ENCODE measurements around the gene CGNL1. TPM values are rescaled to one million over a fixed set of nuclear protein-coding genes. Genes with fewer than 3 reads are reported as not detected.
A peak's percentile ranks its signal among the peaks of the same experiment; 100 is the strongest.

Gene CGNL1
- polyA plus RNA-seq, 1 of the 3 experiments (the other 2 are of a cell fraction), result 0.23 TPM

- Histone ChIP-seq H3K4me1 (ENCODE audit: control insufficient read depth in 1 of 2, insufficient read depth in 2 of 2, low read depth in 1 of 2, low read length in 1 of 2) (peaks cover 0 to 14% of the 10 kb centered on the region in 2 experiments; a peak in 1 of 4 replicates), H3K27ac (ENCODE audit: low read depth in 2 of 2, low read length in 1 of 2) (no peak overlapping the region), H3K27me3 (ENCODE audit: insufficient read depth) (no peaks in the 10 kb centered on the region), H3K79me2 (ENCODE audit: insufficient read depth) (no peaks in the 10 kb centered on the region), H2AFZ (ENCODE audit: low read depth) (no peak overlapping the region), H3F3A (replicated peaks; ENCODE audit: insufficient read depth) (no peaks in the 10 kb centered on the region), H4K20me1 (ENCODE audit: insufficient read depth) (no peaks in the 10 kb centered on the region), H3K9me2 (no peaks in the 10 kb centered on the region), H3K36me3 (replicated peaks in 1 of 2; ENCODE audit: control insufficient read depth in 1 of 2, insufficient read depth in 2 of 2, low read length in 1 of 2) (no peaks in the 10 kb centered on the region), H3K4me3 (ENCODE audit: low read depth in 2 of 2, low read length in 1 of 2) (no peak overlapping the region), H3K9me3 (no peaks in the 10 kb centered on the region), H3K4me2 (no peak overlapping the region), H3K9ac (no peak overlapping the region)
- DNase-seq, result no peak
- 78% methylated on average over 2 of the region's 2 CpGs for WGBS (ENCODE audit: low lambda C conversion rate)
- no peak for TF ChIP-seq TEAD4 (IDR thresholded peaks at IDR 0.05; ENCODE audit: borderline replicate concordance, insufficient read depth)
- no peak for TF ChIP-seq NRF1 (IDR thresholded peaks at IDR 0.05; ENCODE audit: low read depth, low read length)
- TF ChIP-seq JUND (IDR thresholded peaks at IDR 0.05), result no peak
- no peak for TF ChIP-seq EZH2phosphoT487 (IDR thresholded peaks at IDR 0.05; ENCODE audit: borderline replicate concordance, low read depth)
- no peak for TF ChIP-seq GATA2 (CRISPR knock-in tag; IDR thresholded peaks at IDR 0.05)
- POLR2A ChIA-PET, result interaction anchor here (0.6 kb wide), 1 partner anchor 58 kb away, joined by 4 read pairs; no protein-coding TSS in a partner anchor
- CTCF ChIA-PET, result interaction anchor here (0.8 to 1.2 kb wide), 2 partner anchors 32 to 33 kb away, joined by 3 read pairs; no protein-coding TSS in a partner anchor
These were observed 119.4 kb downstream of the CGNL1 start for GRCh38 chr15:57495554-57496165.

- Histone ChIP-seq H4K20me1 (ENCODE audit: insufficient read depth) (no peaks in the 10 kb centered on the region), H3K4me3 (ENCODE audit: low read depth in 2 of 2, low read length in 1 of 2) (no peak overlapping the region), H3K79me2 (ENCODE audit: insufficient read depth) (no peaks in the 10 kb centered on the region), H3K9me3 (no peaks in the 10 kb centered on the region), H3F3A (replicated peaks; ENCODE audit: insufficient read depth) (no peaks in the 10 kb centered on the region), H3K4me2 (no peak overlapping the region), H3K4me1 (ENCODE audit: control insufficient read depth in 1 of 2, insufficient read depth in 2 of 2, low read depth in 1 of 2, low read length in 1 of 2) (peaks cover 0 to 14% of the 10 kb centered on the region in 2 experiments; a peak in 1 of 4 replicates), H3K27ac (ENCODE audit: low read depth in 2 of 2, low read length in 1 of 2) (peak overlapping the region in 1 of 2 experiments; percentile 50; a peak in 1 of 4 replicates), H3K36me3 (replicated peaks in 1 of 2; ENCODE audit: control insufficient read depth in 1 of 2, insufficient read depth in 2 of 2, low read length in 1 of 2) (no peaks in the 10 kb centered on the region), H3K9me2 (no peaks in the 10 kb centered on the region), H3K9ac (no peak overlapping the region), H2AFZ (ENCODE audit: low read depth) (no peak overlapping the region), H3K27me3 (ENCODE audit: insufficient read depth) (no peaks in the 10 kb centered on the region)
- ChIA-PET CTCF (no interaction called here), POLR2A (no interaction called here)
- WGBS (ENCODE audit: low lambda C conversion rate), result 94% methylated on average over 1 of the region's 1 CpG
- no peak for DNase-seq
- TF ChIP-seq MXI1 (IDR thresholded peaks at IDR 0.05; ENCODE audit: low read depth, low read length) (no peak), TCF12 (IDR thresholded peaks at IDR 0.05) (no peak), EP300 (IDR thresholded peaks at IDR 0.05; ENCODE audit: borderline replicate concordance in 1 of 2, low read depth in 1 of 2, low read length in 1 of 2) (no peak), FOSL2 (IDR thresholded peaks at IDR 0.05; ENCODE audit: borderline replicate concordance, low read depth) (no peak), GATA2 (CRISPR knock-in tag; IDR thresholded peaks at IDR 0.05) (no peak), USF1 (IDR thresholded peaks at IDR 0.05; ENCODE audit: borderline replicate concordance, low read depth) (no peak), EZH2phosphoT487 (IDR thresholded peaks at IDR 0.05; ENCODE audit: borderline replicate concordance, low read depth) (no peak), NRF1 (IDR thresholded peaks at IDR 0.05; ENCODE audit: low read depth, low read length) (no peak), FOXJ3 (CRISPR knock-in tag; IDR thresholded peaks at IDR 0.05) (no peak), TEAD4 (IDR thresholded peaks at IDR 0.05; ENCODE audit: borderline replicate concordance, insufficient read depth) (no peak), RCOR1 (IDR thresholded peaks at IDR 0.05; ENCODE audit: low read length) (no peak), FOXM1 (IDR thresholded peaks at IDR 0.05; ENCODE audit: low read depth) (no peak), NFIC (IDR thresholded peaks at IDR 0.05; ENCODE audit: borderline replicate concordance) (no peak)
- TF ChIP-seq, protein P1, sequence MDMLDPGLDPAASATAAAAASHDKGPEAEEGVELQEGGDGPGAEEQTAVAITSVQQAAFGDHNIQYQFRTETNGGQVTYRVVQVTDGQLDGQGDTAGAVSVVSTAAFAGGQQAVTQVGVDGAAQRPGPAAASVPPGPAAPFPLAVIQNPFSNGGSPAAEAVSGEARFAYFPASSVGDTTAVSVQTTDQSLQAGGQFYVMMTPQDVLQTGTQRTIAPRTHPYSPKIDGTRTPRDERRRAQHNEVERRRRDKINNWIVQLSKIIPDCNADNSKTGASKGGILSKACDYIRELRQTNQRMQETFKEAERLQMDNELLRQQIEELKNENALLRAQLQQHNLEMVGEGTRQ (IDR thresholded peaks at IDR 0.05; ENCODE audit: borderline replicate concordance, low read depth, low read length), result no peak
- TF ChIP-seq, protein P2, sequence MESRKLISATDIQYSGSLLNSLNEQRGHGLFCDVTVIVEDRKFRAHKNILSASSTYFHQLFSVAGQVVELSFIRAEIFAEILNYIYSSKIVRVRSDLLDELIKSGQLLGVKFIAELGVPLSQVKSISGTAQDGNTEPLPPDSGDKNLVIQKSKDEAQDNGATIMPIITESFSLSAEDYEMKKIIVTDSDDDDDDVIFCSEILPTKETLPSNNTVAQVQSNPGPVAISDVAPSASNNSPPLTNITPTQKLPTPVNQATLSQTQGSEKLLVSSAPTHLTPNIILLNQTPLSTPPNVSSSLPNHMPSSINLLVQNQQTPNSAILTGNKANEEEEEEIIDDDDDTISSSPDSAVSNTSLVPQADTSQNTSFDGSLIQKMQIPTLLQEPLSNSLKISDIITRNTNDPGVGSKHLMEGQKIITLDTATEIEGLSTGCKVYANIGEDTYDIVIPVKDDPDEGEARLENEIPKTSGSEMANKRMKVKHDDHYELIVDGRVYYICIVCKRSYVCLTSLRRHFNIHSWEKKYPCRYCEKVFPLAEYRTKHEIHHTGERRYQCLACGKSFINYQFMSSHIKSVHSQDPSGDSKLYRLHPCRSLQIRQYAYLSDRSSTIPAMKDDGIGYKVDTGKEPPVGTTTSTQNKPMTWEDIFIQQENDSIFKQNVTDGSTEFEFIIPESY (IDR thresholded peaks at IDR 0.05; ENCODE audit: borderline replicate concordance, low read depth), result no peak
These were observed 120.3 kb downstream of the CGNL1 start for GRCh38 chr15:57496594-57496945.
